ENCODE measurements around the gene ETV1. TPM values are rescaled to one million over a fixed set of nuclear protein-coding genes. Genes with fewer than 3 reads are reported as not detected.

Gene ETV1
- total RNA-seq, 1 experiment from 2014 or later, result 4.2 TPM

DNA sequence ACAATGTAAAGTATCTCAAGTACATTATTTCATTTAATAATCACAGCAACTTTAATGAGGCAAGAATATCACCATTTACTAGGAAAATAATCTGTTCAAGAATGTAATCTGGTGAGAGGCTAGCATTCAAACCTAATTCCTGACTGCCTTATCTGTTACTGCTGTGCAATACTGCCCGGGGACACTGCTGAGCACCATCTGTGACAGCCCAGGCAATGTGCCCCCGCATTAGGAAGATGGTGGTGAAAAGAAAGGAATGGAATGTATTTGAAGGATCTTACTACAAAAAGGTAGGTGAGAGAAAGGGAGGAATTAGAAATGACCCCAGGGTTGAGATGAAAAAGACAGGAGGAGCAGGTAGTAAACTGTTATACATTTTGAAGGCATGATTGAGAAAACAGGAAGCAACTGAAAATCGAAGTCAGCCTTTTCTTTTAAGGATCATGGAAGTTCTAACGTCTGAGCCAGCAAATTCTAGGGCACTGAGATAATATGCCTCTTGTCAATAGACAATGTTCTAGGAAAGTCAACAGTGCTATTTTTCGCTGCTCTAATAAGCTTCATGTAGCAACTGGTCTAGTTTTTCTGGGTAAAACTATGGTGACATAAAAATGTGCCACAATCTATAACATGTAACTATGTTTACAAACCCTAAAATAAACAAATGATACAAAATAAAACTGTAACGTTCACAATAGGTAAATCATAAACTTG is 90.4 kb downstream of the ETV1 start:
- in situ Hi-C loops (cut with HindIII; ENCODE audit: low sequenced_read_pairs), result loop anchor here (5.0 kb wide), 1 partner anchor 37 kb away; no protein-coding TSS in a partner anchor
- peak; percentile 91 for DNase-seq (ENCODE audit: low spot score)

DNA sequence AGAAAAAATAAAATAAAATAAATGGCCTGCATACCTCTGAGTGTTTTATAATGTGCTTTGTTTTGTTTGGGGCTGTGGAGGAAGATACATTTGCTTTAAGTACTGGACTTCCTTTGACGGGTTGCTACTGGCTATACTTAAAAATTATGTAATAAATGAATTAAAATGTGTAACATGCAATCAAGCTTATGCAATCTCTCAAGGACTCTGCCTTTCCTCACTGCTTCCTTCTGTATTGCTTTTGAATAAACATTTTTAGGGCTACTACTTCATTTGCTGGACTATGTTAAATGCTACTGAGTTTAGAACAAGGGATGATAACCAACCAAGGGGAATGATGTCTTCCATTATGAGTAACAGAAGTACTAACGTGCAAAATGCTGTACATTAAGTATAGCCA is 91.6 kb downstream of the ETV1 start:
- in situ Hi-C loops (cut with HindIII; ENCODE audit: low sequenced_read_pairs), result loop anchor here (5.0 kb wide), 1 partner anchor 36 kb away; no protein-coding TSS in a partner anchor
- DNase-seq (ENCODE audit: low spot score), result no peak

DNA sequence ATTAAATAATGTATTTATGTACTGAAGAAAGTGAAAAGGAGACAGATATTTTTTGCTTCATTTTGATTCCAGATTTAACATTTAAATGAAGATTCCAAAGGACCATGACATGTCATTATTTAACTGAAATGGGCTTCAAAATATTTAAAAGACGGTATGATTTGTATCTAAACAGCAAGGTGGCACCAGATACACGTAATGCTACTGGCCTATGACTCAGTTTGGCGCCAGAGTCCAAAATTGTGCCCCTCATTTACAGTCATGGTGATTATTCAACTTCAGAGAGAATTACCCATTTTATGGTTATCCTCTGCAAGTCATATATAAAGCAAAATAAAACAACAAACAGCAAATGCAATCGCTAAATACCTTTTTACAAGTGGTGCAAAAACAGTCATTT is 94.5 kb downstream of the ETV1 start:
- in situ Hi-C loops (cut with HindIII; ENCODE audit: low sequenced_read_pairs), result loop anchor here (5.0 kb wide), 1 partner anchor 33 kb away; no protein-coding TSS in a partner anchor
- DNase-seq (ENCODE audit: low spot score), result no peak

- in situ Hi-C loops (cut with HindIII; ENCODE audit: low sequenced_read_pairs), result no loop called here
- DNase-seq (ENCODE audit: low spot score), result no peak
Measured at GRCh38 chr7:13894377-13894776, 95.1 kb downstream of the ETV1 start.

GRCh38 chr7:13890793-13891192 is 98.7 kb downstream of the ETV1 start:
- DNase-seq (ENCODE audit: low spot score), result no peak
- in situ Hi-C loops (cut with HindIII; ENCODE audit: low sequenced_read_pairs), result no loop called here

- in situ Hi-C loops (cut with HindIII; ENCODE audit: low sequenced_read_pairs), result no loop called here
- no peak for DNase-seq (ENCODE audit: low spot score)
Measured at GRCh38 chr7:13886356-13886755, 103.1 kb downstream of the ETV1 start.

DNA sequence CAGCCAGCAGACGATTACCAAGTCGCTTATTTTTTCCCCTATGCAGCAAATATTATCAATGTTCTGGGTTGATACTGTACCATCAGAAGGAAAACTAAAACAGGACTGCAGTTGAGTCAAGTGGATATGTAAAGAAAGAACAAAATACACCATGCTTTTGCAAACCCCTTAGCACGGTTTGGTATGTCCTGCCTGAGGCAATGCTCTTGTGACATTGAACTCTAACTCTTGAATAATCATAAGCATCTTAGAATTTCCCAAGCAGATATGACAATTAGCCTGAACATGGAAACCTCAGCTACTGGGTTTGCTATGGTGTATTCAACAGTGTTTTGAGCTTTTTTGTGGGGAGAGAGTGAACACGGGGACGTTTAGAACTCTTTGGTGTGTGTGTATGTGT is 107.4 kb downstream of the ETV1 start:
- no peak for DNase-seq (ENCODE audit: low spot score)
- in situ Hi-C loops (cut with HindIII; ENCODE audit: low sequenced_read_pairs), result no loop called here

- in situ Hi-C loops (cut with HindIII; ENCODE audit: low sequenced_read_pairs), result no loop called here
Measured at GRCh38 chr7:13880789-13881188, 108.7 kb downstream of the ETV1 start.

DNA sequence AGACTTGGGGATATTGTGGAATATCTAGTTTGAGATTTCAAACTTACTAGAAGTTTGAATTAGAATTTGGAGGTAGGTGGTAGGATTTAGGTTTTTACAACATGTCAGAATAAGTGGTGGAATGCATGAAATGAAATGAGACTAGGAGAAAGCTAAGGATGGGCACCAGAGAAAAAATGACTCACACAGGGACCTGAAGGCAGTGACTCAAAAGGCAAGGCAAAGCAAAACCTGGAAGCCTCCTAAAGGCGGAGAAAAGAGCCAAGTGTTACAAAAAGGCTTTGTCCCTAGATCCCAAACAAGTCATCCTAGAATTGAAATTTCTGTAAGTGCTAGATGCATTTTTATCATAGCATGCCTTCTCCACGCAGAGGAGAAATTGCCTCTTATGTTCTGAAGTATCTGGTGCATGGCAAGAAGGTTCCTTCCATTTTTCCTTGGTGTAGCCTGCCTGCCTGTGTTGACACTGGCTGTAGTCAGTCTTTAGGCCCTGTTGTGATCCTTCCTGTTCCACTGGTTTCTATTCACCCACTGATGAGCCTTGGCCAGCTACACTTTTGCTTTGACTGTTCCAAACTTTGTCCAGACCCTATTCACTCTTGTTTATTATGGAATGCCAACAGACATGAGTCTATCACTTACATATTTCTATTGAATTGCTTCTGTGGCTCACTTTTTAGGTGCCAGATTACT is 109.3 kb downstream of the ETV1 start:
- in situ Hi-C loops (cut with HindIII; ENCODE audit: low sequenced_read_pairs), result no loop called here
- DNase-seq (ENCODE audit: low spot score), result no peak

More at GRCh38 chr7:13880789-13881188, 108.7 kb downstream of the ETV1 start:
- no peak for DNase-seq (ENCODE audit: low spot score)

GRCh38 chr7:13879143-13879542 is 110.3 kb downstream of the ETV1 start:
- DNase-seq (ENCODE audit: low spot score), result no peak
- in situ Hi-C loops (cut with HindIII; ENCODE audit: low sequenced_read_pairs), result no loop called here

GRCh38 chr7:13878154-13878553 is 111.3 kb downstream of the ETV1 start:
- DNase-seq (ENCODE audit: low spot score), result no peak
- in situ Hi-C loops (cut with HindIII; ENCODE audit: low sequenced_read_pairs), result no loop called here

- no peak for DNase-seq (ENCODE audit: low spot score)
- in situ Hi-C loops (cut with HindIII; ENCODE audit: low sequenced_read_pairs), result no loop called here
Measured at GRCh38 chr7:13875496-13876074, 113.9 kb downstream of the ETV1 start.

DNA sequence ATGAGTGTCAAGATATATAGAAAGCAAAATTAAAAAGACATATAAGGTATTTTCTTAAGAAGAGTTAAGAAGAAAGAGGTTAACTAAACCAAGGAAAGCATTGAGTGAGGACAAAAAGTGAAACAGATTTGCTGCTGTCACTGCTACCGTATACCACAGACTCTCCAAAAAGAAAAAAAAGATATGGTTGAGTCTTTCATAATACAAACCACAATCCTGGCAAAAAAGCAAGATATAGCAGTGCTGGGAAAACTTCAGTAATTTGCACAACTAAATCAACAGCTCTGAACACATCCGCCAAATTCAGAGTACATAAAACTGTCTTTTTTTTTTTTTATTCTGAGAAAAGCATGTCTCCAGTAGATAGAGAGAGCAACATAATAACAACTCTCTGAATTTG is 114.7 kb downstream of the ETV1 start:
- no peak for DNase-seq (ENCODE audit: low spot score)
- in situ Hi-C loops (cut with HindIII; ENCODE audit: low sequenced_read_pairs), result no loop called here

GRCh38 chr7:13872709-13873108 is 116.8 kb downstream of the ETV1 start:
- in situ Hi-C loops (cut with HindIII; ENCODE audit: low sequenced_read_pairs), result no loop called here
- DNase-seq (ENCODE audit: low spot score), result no peak

- in situ Hi-C loops (cut with HindIII; ENCODE audit: low sequenced_read_pairs), result no loop called here
Measured at GRCh38 chr7:13871008-13871407, 118.5 kb downstream of the ETV1 start.

GRCh38 chr7:13860734-13861133 is 128.7 kb downstream of the ETV1 start:
- no peak for DNase-seq (ENCODE audit: low spot score)
- in situ Hi-C loops (cut with HindIII; ENCODE audit: low sequenced_read_pairs), result loop anchor here (5.0 kb wide), 1 partner anchor 37 kb away; no protein-coding TSS in a partner anchor

More at GRCh38 chr7:13871008-13871407, 118.5 kb downstream of the ETV1 start:
- DNase-seq (ENCODE audit: low spot score), result no peak

DNA sequence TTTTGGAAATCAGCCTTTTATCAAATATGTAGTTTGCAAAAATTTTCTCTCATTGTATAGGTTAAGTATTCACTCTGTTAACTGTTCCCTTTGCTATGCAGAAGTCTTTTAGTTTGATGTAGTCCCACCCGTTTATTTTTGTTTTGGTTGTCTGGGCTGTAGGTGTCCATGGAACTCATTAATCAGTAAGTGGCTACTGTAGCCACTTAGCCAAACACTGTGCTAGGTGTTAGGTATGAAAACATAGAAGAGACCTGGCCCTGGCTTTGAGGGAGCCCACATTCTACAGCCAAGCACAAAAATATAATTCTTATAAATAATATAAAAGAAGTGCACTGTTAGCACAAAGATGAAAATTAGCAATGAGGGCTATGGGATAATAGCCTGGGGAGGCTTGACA is 133.5 kb downstream of the ETV1 start:
- DNase-seq (ENCODE audit: low spot score), result no peak
- in situ Hi-C loops (cut with HindIII; ENCODE audit: low sequenced_read_pairs), result no loop called here

DNA sequence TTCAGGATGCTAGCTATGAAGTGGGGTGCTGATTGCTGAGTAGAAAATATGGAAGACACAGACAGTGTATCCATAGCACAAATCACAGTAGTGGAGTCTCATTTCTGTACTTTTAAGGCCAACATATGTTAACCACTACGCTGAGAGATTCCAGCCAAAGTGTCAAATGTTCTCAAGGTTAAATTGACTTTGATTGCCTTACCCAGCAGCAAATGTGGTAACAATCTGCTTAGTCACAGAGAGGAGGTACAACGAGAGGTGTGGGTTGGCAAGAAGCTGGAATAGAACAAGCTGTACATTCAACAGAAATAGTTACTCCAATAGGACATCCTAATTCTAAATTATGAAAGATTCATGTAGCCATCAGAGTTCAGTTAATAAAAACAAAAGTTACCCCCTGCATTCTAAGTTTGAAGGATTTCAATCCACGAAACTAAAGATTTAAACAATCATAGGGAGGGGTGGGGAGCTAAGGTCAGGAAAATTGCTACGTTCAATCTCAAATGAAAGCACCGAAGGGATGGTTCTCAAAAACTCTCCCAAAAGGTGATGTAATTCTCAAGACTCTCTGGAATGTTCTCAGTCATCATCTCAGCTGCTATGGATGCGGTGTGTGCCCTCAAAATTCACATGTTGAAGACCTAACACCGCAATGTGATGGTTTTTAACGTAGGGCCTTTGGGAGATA is 137.0 kb downstream of the ETV1 start:
- DNase-seq (ENCODE audit: low spot score), result peak; percentile 57
- in situ Hi-C loops (cut with HindIII; ENCODE audit: low sequenced_read_pairs), result no loop called here

GRCh38 chr7:13851736-13852135 is 137.7 kb downstream of the ETV1 start:
- in situ Hi-C loops (cut with HindIII; ENCODE audit: low sequenced_read_pairs), result no loop called here
- peak; percentile 38 for DNase-seq (ENCODE audit: low spot score)

Measured in G401 (cell line).